SK-N-SH treated with all-trans-retinoic acid at 6 μM for 48 hours (cell line): ENCODE data around the gene CCN6.
"Not testable (repeated sequence)": the region's sequence is repeated elsewhere in the genome, so short reads cannot be mapped to it uniquely, and the experiment has no call there.

Experiments used
- ATAC-seq: fragments of 200-7000 bp; cut with Tn5 transposase; 3 replicates; pipeline ENCODE4 v1.9.1; 2020; ENCODE audit warnings: mild to moderate bottlenecking, moderate library complexity
- CSDC2 ChIP-seq: fragments of 250-450 bp; sonication (Bioruptor Pico); IDR thresholded peaks from 2 replicates; pipeline ENCODE4 v1.5.0; 2020; ENCODE audit warnings: mild to moderate bottlenecking, moderate library complexity
- ESRRG ChIP-seq: fragments of 250-450 bp; sonication (Bioruptor Pico); IDR thresholded peaks from 2 replicates; pipeline ENCODE4 v1.6.1; 2021; ENCODE audit warnings: mild to moderate bottlenecking
- GLIS3 ChIP-seq: fragments of 250-450 bp; sonication (Bioruptor Pico); IDR thresholded peaks from 2 replicates; pipeline ENCODE4 v1.5.0; 2020; ENCODE audit warnings: mild to moderate bottlenecking, moderate library complexity
- ISL1 ChIP-seq: fragments of 250-450 bp; sonication (Bioruptor Pico); IDR thresholded peaks from 2 replicates; pipeline ENCODE4 v2.1.2; 2022; ENCODE audit warnings: mild to moderate bottlenecking, moderate library complexity
- OSR1 ChIP-seq: fragments of 250-450 bp; sonication (Bioruptor Pico); IDR thresholded peaks from 2 replicates; pipeline ENCODE4 v1.8.0; 2022; ENCODE audit warnings: moderate library complexity, mild to moderate bottlenecking, inconsistent platforms
- PPARA ChIP-seq: fragments of 250-450 bp; sonication (Bioruptor Pico); IDR thresholded peaks from 2 replicates; pipeline ENCODE4 v1.5.0; 2020; ENCODE audit warnings: mild to moderate bottlenecking, borderline replicate concordance
- RARB ChIP-seq: fragments of 250-450 bp; sonication (Bioruptor Pico); IDR thresholded peaks from 2 replicates; pipeline ENCODE4 v1.8.0; 2021; ENCODE audit warnings: mild to moderate bottlenecking, moderate library complexity
- SNAI2 ChIP-seq: fragments of 250-450 bp; sonication (Bioruptor Pico); IDR thresholded peaks from 2 replicates; pipeline ENCODE4 v1.5.0; 2020; ENCODE audit warnings: mild to moderate bottlenecking, moderate library complexity
- TCF4 ChIP-seq: fragments of 250-450 bp; sonication (Bioruptor Pico); IDR thresholded peaks from 2 replicates; pipeline ENCODE4 v1.8.0; 2021; ENCODE audit warnings: mild to moderate bottlenecking, moderate library complexity, borderline replicate concordance
- ZC3H10 ChIP-seq: fragments of 250-450 bp; sonication (Bioruptor Pico); IDR thresholded peaks from 2 replicates; pipeline ENCODE4 v1.5.1; 2021; ENCODE audit warnings: mild to moderate bottlenecking, moderate library complexity
- ZFP3 ChIP-seq: fragments of 250-450 bp; sonication (Bioruptor Pico); IDR thresholded peaks from 2 replicates; pipeline ENCODE4 v1.5.0; 2020; ENCODE audit warnings: mild to moderate bottlenecking, moderate library complexity
- ZNF565 ChIP-seq: fragments of 450-650 bp; formaldehyde crosslinking; conservative IDR thresholded peaks from 2 replicates; pipeline ENCODE4 v1.5.0; 2020; ENCODE audit warnings: low read depth, mild to moderate bottlenecking, moderate library complexity
- ZNF70 ChIP-seq: fragments of 450-650 bp; formaldehyde crosslinking; IDR thresholded peaks from 2 replicates; pipeline ENCODE4 v1.5.0; 2020; ENCODE audit warnings: mild to moderate bottlenecking, moderate library complexity
- TF ChIP-seq, protein P1 (sequence below): fragments of 250-450 bp; sonication (Bioruptor Pico); IDR thresholded peaks from 2 replicates; pipeline ENCODE4 v1.5.1; 2021; ENCODE audit warnings: mild to moderate bottlenecking, moderate library complexity
- TF ChIP-seq, protein P2 (sequence below): fragments of 250-450 bp; sonication (Bioruptor Pico); IDR thresholded peaks from 2 replicates; pipeline ENCODE4 v1.8.0; 2021; ENCODE audit warnings: low read depth, mild to moderate bottlenecking, moderate library complexity, borderline replicate concordance
- TF ChIP-seq, protein P3 (sequence below): fragments of 250-450 bp; sonication (Bioruptor Pico); IDR thresholded peaks from 2 replicates; pipeline ENCODE4 v1.5.0; 2020; ENCODE audit warnings: mild to moderate bottlenecking, moderate library complexity

Gene CCN6

DNA sequence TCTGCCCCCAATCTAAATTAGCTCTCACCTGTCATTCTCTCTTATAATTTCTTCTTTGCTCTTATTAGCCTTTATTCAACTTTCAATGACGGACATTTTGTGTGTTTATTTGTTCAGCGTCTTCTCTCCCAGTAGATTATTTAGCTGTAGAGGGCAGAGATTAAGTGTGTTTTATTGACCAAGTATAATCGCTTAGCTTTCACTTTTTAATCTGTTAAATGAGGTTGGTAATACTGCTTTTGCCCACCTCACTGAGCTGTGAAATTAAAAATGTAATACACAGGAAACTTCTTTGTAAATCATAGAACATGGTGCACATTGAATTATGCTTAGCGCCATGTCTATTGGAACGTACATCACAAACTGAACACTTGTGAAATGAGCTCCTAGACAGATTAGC is 3.5 kb upstream of the CCN6 start:
- no peak for ATAC-seq
- TF ChIP-seq PPARA (CRISPR knock-in tag), result no peak
- TF ChIP-seq SNAI2 (CRISPR knock-in tag), result no peak
- TF ChIP-seq, protein P1, sequence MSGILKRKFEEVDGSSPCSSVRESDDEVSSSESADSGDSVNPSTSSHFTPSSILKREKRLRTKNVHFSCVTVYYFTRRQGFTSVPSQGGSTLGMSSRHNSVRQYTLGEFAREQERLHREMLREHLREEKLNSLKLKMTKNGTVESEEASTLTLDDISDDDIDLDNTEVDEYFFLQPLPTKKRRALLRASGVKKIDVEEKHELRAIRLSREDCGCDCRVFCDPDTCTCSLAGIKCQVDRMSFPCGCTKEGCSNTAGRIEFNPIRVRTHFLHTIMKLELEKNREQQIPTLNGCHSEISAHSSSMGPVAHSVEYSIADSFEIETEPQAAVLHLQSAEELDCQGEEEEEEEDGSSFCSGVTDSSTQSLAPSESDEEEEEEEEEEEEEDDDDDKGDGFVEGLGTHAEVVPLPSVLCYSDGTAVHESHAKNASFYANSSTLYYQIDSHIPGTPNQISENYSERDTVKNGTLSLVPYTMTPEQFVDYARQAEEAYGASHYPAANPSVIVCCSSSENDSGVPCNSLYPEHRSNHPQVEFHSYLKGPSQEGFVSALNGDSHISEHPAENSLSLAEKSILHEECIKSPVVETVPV (CRISPR knock-in tag), result no peak
- no peak for TF ChIP-seq ZNF70 (CRISPR knock-in tag)
- no peak for TF ChIP-seq ZC3H10 (CRISPR knock-in tag)

DNA sequence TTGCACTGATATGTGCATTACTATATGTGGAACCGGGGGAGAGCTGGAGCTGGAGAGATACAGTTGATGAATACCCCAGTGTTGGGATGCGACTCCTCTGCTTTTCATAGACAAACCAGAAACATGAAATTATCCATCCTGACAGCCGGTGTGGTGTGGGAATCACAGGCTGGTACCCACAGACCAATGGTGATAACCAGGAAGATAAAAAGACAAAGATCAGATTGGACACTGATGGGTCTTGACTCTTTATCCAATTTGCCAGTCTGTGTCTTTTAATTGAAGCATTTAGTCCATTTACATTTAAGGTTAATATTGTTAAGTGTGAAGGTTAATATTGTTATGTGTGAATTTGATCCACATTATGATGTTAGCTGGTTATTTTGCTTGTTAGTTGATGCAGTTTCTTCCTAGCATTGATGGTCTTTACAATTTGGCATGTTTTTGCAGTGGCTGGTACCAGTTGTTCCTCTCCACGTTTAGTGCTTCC is 2.6 kb upstream of the CCN6 start:
- ATAC-seq, result not testable (repeated sequence)

DNA sequence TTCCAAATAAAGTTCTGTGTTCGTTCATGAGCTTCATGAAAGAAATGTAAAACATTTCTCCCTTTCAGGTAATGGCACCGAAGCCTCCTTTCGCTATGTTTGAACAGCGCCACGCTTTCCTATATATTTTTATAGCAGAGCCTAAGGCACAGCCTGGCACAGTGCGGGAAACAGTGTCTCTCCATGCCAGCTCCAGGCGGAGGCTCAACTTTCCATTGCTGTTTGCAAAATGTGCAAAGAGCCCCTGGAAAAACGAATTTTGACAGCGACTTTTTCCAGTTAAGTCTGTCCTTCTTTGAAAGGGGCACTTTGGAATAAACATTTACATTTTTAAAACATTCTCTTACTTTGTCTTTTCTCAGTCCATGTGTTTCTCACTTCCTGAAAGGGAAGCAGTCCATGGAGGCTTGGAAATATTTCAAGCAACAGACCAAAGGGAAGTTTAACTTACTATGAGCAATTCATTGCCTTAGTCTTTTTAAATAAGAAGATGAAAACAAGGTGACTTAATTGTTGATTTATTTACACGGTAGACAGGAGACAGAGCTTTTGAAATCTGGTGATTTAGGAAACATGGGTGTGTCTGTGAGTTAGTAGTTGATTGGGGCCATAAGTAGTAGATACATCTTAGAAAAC is 769 bp downstream of the CCN6 start:
- TF ChIP-seq, protein P1 (CRISPR knock-in tag), result no peak
- TF ChIP-seq RARB (no peak), ZNF565 (CRISPR knock-in tag) (no peak), CSDC2 (no peak), SNAI2 (CRISPR knock-in tag) (no peak), GLIS3 (CRISPR knock-in tag) (no peak), OSR1 (CRISPR knock-in tag) (no peak), ZNF70 (CRISPR knock-in tag) (no peak), ISL1 (CRISPR knock-in tag) (no peak), ZC3H10 (CRISPR knock-in tag) (no peak), TCF4 (CRISPR knock-in tag) (no peak)
- TF ChIP-seq, protein P2, sequence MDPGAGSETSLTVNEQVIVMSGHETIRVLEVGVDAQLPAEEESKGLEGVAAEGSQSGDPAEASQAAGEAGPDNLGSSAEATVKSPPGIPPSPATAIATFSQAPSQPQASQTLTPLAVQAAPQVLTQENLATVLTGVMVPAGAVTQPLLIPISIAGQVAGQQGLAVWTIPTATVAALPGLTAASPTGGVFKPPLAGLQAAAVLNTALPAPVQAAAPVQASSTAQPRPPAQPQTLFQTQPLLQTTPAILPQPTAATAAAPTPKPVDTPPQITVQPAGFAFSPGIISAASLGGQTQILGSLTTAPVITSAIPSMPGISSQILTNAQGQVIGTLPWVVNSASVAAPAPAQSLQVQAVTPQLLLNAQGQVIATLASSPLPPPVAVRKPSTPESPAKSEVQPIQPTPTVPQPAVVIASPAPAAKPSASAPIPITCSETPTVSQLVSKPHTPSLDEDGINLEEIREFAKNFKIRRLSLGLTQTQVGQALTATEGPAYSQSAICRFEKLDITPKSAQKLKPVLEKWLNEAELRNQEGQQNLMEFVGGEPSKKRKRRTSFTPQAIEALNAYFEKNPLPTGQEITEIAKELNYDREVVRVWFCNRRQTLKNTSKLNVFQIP (CRISPR knock-in tag), result no peak
- TF ChIP-seq, protein P3, sequence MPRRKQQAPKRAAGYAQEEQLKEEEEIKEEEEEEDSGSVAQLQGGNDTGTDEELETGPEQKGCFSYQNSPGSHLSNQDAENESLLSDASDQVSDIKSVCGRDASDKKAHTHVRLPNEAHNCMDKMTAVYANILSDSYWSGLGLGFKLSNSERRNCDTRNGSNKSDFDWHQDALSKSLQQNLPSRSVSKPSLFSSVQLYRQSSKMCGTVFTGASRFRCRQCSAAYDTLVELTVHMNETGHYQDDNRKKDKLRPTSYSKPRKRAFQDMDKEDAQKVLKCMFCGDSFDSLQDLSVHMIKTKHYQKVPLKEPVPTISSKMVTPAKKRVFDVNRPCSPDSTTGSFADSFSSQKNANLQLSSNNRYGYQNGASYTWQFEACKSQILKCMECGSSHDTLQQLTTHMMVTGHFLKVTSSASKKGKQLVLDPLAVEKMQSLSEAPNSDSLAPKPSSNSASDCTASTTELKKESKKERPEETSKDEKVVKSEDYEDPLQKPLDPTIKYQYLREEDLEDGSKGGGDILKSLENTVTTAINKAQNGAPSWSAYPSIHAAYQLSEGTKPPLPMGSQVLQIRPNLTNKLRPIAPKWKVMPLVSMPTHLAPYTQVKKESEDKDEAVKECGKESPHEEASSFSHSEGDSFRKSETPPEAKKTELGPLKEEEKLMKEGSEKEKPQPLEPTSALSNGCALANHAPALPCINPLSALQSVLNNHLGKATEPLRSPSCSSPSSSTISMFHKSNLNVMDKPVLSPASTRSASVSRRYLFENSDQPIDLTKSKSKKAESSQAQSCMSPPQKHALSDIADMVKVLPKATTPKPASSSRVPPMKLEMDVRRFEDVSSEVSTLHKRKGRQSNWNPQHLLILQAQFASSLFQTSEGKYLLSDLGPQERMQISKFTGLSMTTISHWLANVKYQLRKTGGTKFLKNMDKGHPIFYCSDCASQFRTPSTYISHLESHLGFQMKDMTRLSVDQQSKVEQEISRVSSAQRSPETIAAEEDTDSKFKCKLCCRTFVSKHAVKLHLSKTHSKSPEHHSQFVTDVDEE (CRISPR knock-in tag), result no peak
- ATAC-seq, result no peak

DNA sequence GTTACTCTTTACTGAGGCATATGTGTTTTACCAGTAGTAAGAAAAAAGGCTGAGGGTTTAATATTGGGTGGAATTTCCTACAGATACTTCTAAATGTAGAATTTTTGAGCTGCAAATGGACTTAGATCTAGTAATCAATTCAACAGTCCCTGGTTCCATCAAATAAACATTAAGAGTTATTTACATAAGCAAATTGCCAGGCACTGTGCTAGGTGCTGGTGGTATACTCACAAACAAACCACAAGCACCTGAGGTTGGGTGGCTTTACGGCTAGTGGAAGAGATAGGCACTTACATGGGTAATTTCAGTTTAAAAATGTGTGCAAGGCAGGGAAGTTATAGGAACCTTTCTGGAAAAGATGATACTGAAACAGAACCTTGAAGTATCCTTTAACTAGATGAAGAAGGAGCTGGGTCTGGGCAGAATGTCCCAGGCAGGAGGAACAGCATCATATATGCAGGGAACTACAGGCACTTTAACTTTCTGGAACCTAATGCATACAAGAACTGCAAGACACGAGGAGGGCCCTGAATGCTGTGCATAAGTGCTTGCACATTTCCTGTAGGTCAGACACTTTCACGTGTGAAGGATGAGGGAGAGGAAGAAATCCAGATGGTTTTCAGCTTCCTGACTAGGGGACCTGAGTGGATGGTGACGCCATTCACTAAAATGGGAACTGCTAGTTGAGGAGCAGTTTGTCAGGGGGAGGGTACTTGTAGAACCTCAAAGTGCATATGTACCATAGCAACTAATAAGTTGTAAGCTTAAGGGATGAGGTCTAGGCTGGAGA is 4.5 kb downstream of the CCN6 start:
- no peak for ATAC-seq
- TF ChIP-seq GLIS3 (CRISPR knock-in tag) (no peak), SNAI2 (CRISPR knock-in tag) (no peak), ZNF70 (CRISPR knock-in tag) (no peak), ESRRG (CRISPR knock-in tag) (no peak), ISL1 (CRISPR knock-in tag) (no peak), ZFP3 (CRISPR knock-in tag) (no peak), PPARA (CRISPR knock-in tag) (no peak), RARB (no peak)
- TF ChIP-seq, protein P1 (CRISPR knock-in tag), result no peak
- TF ChIP-seq, protein P3 (CRISPR knock-in tag), result no peak
